HG03097 (cell line): ENCODE results near the gene TNPO1.
"Not testable (repeated sequence)": the region's sequence is repeated elsewhere in the genome, so short reads cannot be mapped to it uniquely, and the experiment has no call there.

ENCODE experiments used
- ATAC-seq: cut with Tn5 transposase; IDR thresholded peaks from one replicate; pipeline ENCODE4 v1.9.1; 2021; ENCODE audit not compliant: unreplicated experiment, low FRiP score

Gene TNPO1

GRCh38 chr5:72921886-72922285 is 105.4 kb downstream of the TNPO1 start:
- no peak for ATAC-seq

GRCh38 chr5:72922422-72922821 is 106.0 kb downstream of the TNPO1 start:
- no peak for ATAC-seq

GRCh38 chr5:72925336-72926010 is 109.0 kb downstream of the TNPO1 start:
- ATAC-seq, result no peak

- ATAC-seq, result not testable (repeated sequence)
These were observed 116.2 kb downstream of the TNPO1 start for GRCh38 chr5:72932686-72933085.

GRCh38 chr5:72934953-72935725 is 118.7 kb downstream of the TNPO1 start:
- ATAC-seq, result not testable (repeated sequence)

GRCh38 chr5:72936893-72937292 is 120.4 kb downstream of the TNPO1 start:
- no peak for ATAC-seq

GRCh38 chr5:72937517-72938061 is 121.1 kb downstream of the TNPO1 start:
- ATAC-seq, result no peak

GRCh38 chr5:72938206-72938605 is 121.7 kb downstream of the TNPO1 start:
- ATAC-seq, result no peak

- ATAC-seq, result no peak
These were observed 123.6 kb downstream of the TNPO1 start for GRCh38 chr5:72940082-72940481.

GRCh38 chr5:72943307-72943706 is 126.8 kb downstream of the TNPO1 start:
- no peak for ATAC-seq

GRCh38 chr5:72947498-72947897 is 131.0 kb downstream of the TNPO1 start:
- ATAC-seq, result no peak

GRCh38 chr5:72949481-72949880 is 133.0 kb downstream of the TNPO1 start:
- ATAC-seq, result no peak

- ATAC-seq, result no peak
These were observed 135.4 kb downstream of the TNPO1 start for GRCh38 chr5:72951671-72952468.

- no peak for ATAC-seq
These were observed 137.9 kb downstream of the TNPO1 start for GRCh38 chr5:72954389-72954788.

GRCh38 chr5:72955143-72955767 is 138.8 kb downstream of the TNPO1 start:
- ATAC-seq, result peak; percentile 32

GRCh38 chr5:72955768-72956323 is 139.4 kb downstream of the TNPO1 start, which contains the start of gene FCHO2:
TSS of gene FCHO2 (plus strand) at chr5:72956041. CDS start at chr5:72956097, 56 bp downstream.
- ATAC-seq, result peak; percentile 86

GRCh38 chr5:72956324-72957140 is 140.1 kb downstream of the TNPO1 start:
- peak; percentile 34 for ATAC-seq

GRCh38 chr5:72957337-72957736 is 140.9 kb downstream of the TNPO1 start:
- ATAC-seq, result no peak

- ATAC-seq, result no peak
These were observed 142.8 kb downstream of the TNPO1 start for GRCh38 chr5:72959257-72959656.
